ENCODE results near the gene MCM5.
"Not testable (repeated sequence)": the region's sequence is repeated elsewhere in the genome, so short reads cannot be mapped to it uniquely, and the experiment has no call there.

Gene MCM5

DNA sequence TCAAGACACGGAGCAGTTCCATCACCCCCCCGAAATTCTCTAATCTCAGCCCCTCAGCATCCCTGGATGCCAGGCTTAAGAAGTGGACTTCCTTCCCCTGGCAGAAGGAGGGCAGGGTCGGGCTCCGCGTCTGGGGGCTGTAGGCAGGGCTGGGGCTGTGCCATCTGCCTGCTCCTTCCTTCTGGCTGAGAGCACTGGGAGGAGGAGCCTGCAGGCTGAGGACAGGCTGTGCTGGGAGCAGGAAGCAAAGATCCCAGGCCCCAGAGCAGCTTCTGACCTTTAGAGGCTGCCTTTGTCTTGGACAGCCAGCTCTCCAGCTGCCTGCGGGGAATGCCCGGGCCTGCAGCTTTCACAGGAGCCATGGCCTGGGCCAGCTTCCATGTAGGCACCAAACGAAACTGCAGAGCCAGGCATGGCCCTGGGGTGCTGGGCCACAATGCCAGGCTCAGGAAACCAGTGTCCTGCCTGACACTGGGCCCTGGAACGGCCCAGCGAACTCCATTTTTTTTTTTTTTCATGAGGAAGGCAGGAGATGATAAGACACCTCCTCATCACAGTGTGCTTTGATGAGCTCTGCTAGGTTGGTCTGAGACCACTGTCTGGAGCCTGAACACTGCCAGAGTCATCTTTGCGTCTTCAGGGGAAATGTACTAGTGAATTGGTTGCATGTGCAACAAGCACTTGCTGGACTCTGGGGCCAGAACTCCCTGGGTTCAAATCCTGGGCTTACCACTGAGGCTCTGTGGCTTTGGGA is 67.9 kb downstream of the MCM5 start:
- no peak overlapping the region for H3K4me3 ChIP-seq (ENCODE audit: low read depth, low read length)
- H3K9me3 ChIP-seq (ENCODE audit: control insufficient read depth, low read length), result no peaks in the 10 kb centered on the region
- H3K79me2 ChIP-seq, result no peaks in the 10 kb centered on the region
- TF ChIP-seq, protein P1, sequence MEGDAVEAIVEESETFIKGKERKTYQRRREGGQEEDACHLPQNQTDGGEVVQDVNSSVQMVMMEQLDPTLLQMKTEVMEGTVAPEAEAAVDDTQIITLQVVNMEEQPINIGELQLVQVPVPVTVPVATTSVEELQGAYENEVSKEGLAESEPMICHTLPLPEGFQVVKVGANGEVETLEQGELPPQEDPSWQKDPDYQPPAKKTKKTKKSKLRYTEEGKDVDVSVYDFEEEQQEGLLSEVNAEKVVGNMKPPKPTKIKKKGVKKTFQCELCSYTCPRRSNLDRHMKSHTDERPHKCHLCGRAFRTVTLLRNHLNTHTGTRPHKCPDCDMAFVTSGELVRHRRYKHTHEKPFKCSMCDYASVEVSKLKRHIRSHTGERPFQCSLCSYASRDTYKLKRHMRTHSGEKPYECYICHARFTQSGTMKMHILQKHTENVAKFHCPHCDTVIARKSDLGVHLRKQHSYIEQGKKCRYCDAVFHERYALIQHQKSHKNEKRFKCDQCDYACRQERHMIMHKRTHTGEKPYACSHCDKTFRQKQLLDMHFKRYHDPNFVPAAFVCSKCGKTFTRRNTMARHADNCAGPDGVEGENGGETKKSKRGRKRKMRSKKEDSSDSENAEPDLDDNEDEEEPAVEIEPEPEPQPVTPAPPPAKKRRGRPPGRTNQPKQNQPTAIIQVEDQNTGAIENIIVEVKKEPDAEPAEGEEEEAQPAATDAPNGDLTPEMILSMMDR (IDR thresholded peaks at IDR 0.05), result no peak
- no peak overlapping the region for H3K4me2 ChIP-seq (ENCODE audit: low read length)
- H3K9ac ChIP-seq, result no peak overlapping the region
- H2AFZ ChIP-seq, result no peak overlapping the region
- H3K27ac ChIP-seq, result peak overlapping the region; percentile 36
- H3K27me3 ChIP-seq (ENCODE audit: control insufficient read depth, insufficient read depth, low read length), result no peaks in the 10 kb centered on the region
- H3K36me3 ChIP-seq (ENCODE audit: control insufficient read depth, insufficient read depth, low read length), result no peaks in the 10 kb centered on the region
- H3K4me1 ChIP-seq, result no peaks in the 10 kb centered on the region

DNA sequence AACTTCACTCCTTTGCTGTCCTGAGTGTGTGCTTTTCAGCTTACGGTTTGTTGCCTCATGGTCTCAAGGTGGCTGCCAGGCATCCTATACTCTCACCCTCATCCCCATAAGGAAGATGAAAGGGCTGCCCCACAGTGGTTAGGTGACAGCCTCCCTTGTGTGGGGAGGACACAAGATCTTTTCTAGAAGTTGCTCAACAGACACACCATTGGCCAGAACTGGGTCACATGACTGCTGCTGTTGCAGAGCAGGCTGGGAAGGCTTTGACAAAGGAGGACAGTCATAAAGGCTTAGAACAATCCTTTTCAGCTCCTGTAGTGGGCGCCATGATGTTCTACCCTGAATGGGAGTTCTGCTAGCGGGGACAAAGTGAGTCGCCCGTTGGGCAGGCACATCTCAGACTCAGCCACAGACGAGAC is 71.0 kb downstream of the MCM5 start:
- no peaks in the 10 kb centered on the region for H3K27me3 ChIP-seq (ENCODE audit: control insufficient read depth, insufficient read depth, low read length)
- TF ChIP-seq, protein P1 (IDR thresholded peaks at IDR 0.05), result no peak

DNA sequence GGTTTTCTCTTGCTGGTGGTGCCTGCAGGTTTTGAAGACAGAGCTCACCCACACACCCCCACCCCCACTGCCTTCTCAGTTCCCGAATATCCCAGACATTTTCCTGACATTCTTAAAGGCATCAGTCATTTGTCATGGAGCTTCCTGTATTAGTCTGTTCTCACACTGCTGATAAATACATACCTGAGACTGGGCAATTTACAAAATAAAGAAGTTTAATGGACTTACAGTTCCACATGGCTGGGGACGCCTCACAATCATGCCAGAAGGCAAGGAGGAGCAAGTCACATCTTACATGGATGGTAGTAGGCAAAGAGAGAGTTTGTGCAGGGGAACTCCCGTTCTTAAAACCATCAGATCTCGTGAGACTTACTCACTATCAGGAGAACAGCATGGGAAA is 71.6 kb downstream of the MCM5 start:
- not testable (repeated sequence) for H3K9ac ChIP-seq; H3K4me3 ChIP-seq (ENCODE audit: low read depth, low read length); H3K27me3 ChIP-seq (ENCODE audit: control insufficient read depth, insufficient read depth, low read length); H3K9me3 ChIP-seq (ENCODE audit: control insufficient read depth, low read length); H3K36me3 ChIP-seq (ENCODE audit: control insufficient read depth, insufficient read depth, low read length); H3K4me1 ChIP-seq; H2AFZ ChIP-seq; H3K4me2 ChIP-seq (ENCODE audit: low read length); H3K27ac ChIP-seq; H3K79me2 ChIP-seq

More for the DNA sequence above, 71.0 kb downstream of the MCM5 start:
- H3K4me1 ChIP-seq, result no peaks in the 10 kb centered on the region
- H3K4me3 ChIP-seq (ENCODE audit: low read depth, low read length), result no peak overlapping the region
- no peak overlapping the region for H3K9ac ChIP-seq
- H3K79me2 ChIP-seq, result no peaks in the 10 kb centered on the region
- H3K36me3 ChIP-seq (ENCODE audit: control insufficient read depth, insufficient read depth, low read length), result no peaks in the 10 kb centered on the region
- no peak overlapping the region for H3K27ac ChIP-seq
- H3K4me2 ChIP-seq (ENCODE audit: low read length), result no peak overlapping the region
- no peak overlapping the region for H2AFZ ChIP-seq
- H3K9me3 ChIP-seq (ENCODE audit: control insufficient read depth, low read length), result no peaks in the 10 kb centered on the region

DNA sequence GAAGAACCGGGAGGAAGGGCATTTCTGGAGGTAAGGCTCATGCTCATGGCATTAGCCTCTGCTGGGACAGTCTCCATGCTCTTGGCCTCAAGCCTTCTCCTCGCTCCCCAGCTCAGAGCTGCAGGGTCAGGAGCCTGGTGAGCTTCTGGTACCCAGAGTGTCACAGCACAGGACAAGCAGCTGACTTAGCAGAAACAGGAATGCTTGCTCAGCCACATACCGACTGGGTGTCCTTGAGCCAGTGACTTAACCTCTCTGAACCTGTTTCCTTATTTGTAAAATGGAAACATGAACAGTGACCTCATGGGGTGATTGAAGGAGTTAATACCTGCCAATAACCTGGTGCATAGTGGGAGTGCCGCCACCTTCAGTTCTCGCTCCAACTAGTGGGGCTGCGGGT is 72.5 kb downstream of the MCM5 start:
- Histone ChIP-seq H3K27ac (peak overlapping the region; percentile 39), H3K27me3 (ENCODE audit: control insufficient read depth, insufficient read depth, low read length) (no peaks in the 10 kb centered on the region), H3K9ac (no peak overlapping the region), H3K4me2 (ENCODE audit: low read length) (no peak overlapping the region), H3K4me3 (ENCODE audit: low read depth, low read length) (no peak overlapping the region), H3K79me2 (no peaks in the 10 kb centered on the region), H2AFZ (no peak overlapping the region), H3K9me3 (ENCODE audit: control insufficient read depth, low read length) (no peaks in the 10 kb centered on the region), H3K36me3 (ENCODE audit: control insufficient read depth, insufficient read depth, low read length) (no peaks in the 10 kb centered on the region), H3K4me1 (no peaks in the 10 kb centered on the region)
- TF ChIP-seq, protein P1 (IDR thresholded peaks at IDR 0.05), result no peak

DNA sequence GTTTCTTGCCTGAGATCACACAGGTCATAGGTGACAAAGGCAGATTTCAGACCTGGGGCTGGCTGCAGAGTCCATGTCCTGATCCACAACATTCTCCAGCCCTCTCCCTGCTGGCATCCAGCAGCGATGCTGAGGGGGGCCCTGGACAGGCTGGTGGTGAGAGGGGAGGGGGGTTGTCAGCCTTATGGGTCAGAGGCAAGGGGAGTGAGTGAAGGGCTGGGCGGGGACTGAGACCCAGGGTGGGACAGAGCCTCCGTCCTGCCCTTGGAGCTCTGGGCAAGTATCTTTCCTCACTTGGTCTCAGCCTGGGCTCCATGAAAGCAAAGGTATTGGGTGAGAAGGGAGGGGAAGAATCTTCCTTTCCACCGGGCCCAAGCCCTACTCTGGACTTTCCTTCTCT is 74.0 kb downstream of the MCM5 start:
- Histone ChIP-seq H3K27me3 (ENCODE audit: control insufficient read depth, insufficient read depth, low read length) (no peaks in the 10 kb centered on the region), H3K9ac (no peak overlapping the region), H3K9me3 (ENCODE audit: control insufficient read depth, low read length) (no peaks in the 10 kb centered on the region), H2AFZ (no peak overlapping the region), H3K4me2 (ENCODE audit: low read length) (no peak overlapping the region), H3K79me2 (no peaks in the 10 kb centered on the region), H3K36me3 (ENCODE audit: control insufficient read depth, insufficient read depth, low read length) (no peaks in the 10 kb centered on the region), H3K27ac (no peak overlapping the region), H3K4me3 (ENCODE audit: low read depth, low read length) (no peak overlapping the region), H3K4me1 (no peaks in the 10 kb centered on the region)
- TF ChIP-seq, protein P1 (IDR thresholded peaks at IDR 0.05), result no peak

All from parathyroid adenoma (tissue), 2 donors.